SK-N-SH (cell line): ENCODE data around the gene PIP4K2C.

ENCODE experiments used
- CHD2 ChIP-seq: fragments of 150-350 bp; IDR thresholded peaks from 2 replicates; pipeline ENCODE4 v1.6.1; 2018; ENCODE audit warnings: low read length; ENCODE audit not compliant: partially characterized antibody
- CTCF ChIP-seq: fragments of 200-600 bp; sonication (generic); IDR thresholded peaks from 2 replicates; pipeline ENCODE4 v1.6.1; 2017; ENCODE audit warnings: antibody characterized with exemption, mild to moderate bottlenecking, moderate library complexity
- MAX ChIP-seq: IDR thresholded peaks from 2 replicates; pipeline ENCODE4 v1.4.0; 2012; ENCODE audit warnings: low read depth
- NFIC ChIP-seq: IDR thresholded peaks from 2 replicates; pipeline ENCODE4 v1.4.0; 2012; ENCODE audit warnings: borderline replicate concordance
- POLR2AphosphoS5 ChIP-seq: IDR thresholded peaks from 2 replicates; pipeline ENCODE4 v1.6.1; 2012; ENCODE audit warnings: low read depth, low read length
- RAD21 ChIP-seq: IDR thresholded peaks from 2 replicates; pipeline ENCODE4 v1.6.1; 2012; ENCODE audit warnings: mild to moderate bottlenecking, low read length
- RCOR1 ChIP-seq: fragments of 150-350 bp; IDR thresholded peaks from 2 replicates; pipeline ENCODE4 v1.6.1; 2017; ENCODE audit warnings: antibody characterized with exemption, low read length
- REST ChIP-seq: IDR thresholded peaks from 2 replicates; pipeline ENCODE4 v1.6.1; 2012; ENCODE audit warnings: mild to moderate bottlenecking, low read depth, low read length, moderate library complexity
- SIN3A ChIP-seq: IDR thresholded peaks from 2 replicates; pipeline ENCODE4 v1.6.1; 2012; ENCODE audit warnings: low read depth, mild to moderate bottlenecking, low read length, moderate library complexity, borderline replicate concordance
- SMC3 ChIP-seq: IDR thresholded peaks from 2 replicates; pipeline ENCODE4 v1.6.1; 2012; ENCODE audit warnings: low read depth, low read length, improper control_type of control experiment

- TF ChIP-seq CTCF (no peak), SIN3A (no peak), REST (no peak), POLR2AphosphoS5 (no peak), RCOR1 (no peak), RAD21 (no peak), NFIC (0 out of 2 replicates have a peak, but pooled peaks have one; percentile 24), CHD2 (no peak), SMC3 (no peak), MAX (no peak)
Observed at GRCh38 chr12:57610554-57611107, 19.6 kb downstream of the PIP4K2C start.
